ENCODE data around the gene MINDY4. TPM values are rescaled to one million over a fixed set of nuclear protein-coding genes. Genes with fewer than 3 reads are reported as not detected.

Gene MINDY4
- total and polyA plus RNA-seq, 2 of the 8 experiments (the other 6 are each of a cell fraction or from before 2014, with no cell fraction given), result 1.3 to 3.6 TPM

DNA sequence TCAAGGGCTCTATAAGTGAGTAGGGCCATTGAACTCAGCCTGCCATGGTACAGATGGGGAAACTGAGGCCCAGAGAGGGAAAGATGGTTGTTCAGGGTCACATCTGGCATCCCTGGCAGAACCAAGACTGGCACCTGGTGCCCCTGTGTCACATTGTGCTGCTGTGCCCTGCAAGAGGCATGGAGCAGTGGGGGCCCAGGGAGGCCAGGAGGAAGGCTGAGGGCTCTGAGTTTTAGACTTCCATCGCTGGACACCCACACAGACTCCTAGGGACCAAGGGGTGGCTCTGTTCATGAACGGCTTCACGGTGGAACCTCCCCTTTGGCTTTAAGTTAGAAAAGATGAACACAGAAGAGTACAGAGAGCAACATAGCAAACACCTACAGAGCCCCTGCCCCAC, 73.7 kb downstream of the MINDY4 start (continued):
- TF ChIP-seq CHD7 (IDR thresholded peaks at IDR 0.05; ENCODE audit: insufficient replicate concordance, low read length) (no peak), POLR2A (IDR thresholded peaks at IDR 0.05; ENCODE audit: control extremely low read depth in 1 of 2, low read depth in 2 of 2, low read length in 2 of 2) (no peak), MAX (IDR thresholded peaks at IDR 0.05) (no peak), RFX5 (IDR thresholded peaks at IDR 0.05; ENCODE audit: borderline replicate concordance, low read depth, low read length) (no peak), ZNF274 (IDR thresholded peaks at IDR 0.05; ENCODE audit: borderline replicate concordance, extremely low read depth, low read length) (no peak), RXRA (IDR thresholded peaks at IDR 0.05; ENCODE audit: insufficient read depth, low read depth, low read length) (no peak), EZH2 (IDR thresholded peaks at IDR 0.05; ENCODE audit: low read depth, low read length, severe bottlenecking) (no peak), NANOG (IDR thresholded peaks at IDR 0.05; ENCODE audit: insufficient read depth, low read depth, low read length, poor library complexity, severe bottlenecking) (no peak), BACH1 (IDR thresholded peaks at IDR 0.05; ENCODE audit: low read length) (no peak), POLR2AphosphoS5 (IDR thresholded peaks at IDR 0.05; ENCODE audit: low read depth, low read length) (no peak)
- TF ChIP-seq, protein P1, sequence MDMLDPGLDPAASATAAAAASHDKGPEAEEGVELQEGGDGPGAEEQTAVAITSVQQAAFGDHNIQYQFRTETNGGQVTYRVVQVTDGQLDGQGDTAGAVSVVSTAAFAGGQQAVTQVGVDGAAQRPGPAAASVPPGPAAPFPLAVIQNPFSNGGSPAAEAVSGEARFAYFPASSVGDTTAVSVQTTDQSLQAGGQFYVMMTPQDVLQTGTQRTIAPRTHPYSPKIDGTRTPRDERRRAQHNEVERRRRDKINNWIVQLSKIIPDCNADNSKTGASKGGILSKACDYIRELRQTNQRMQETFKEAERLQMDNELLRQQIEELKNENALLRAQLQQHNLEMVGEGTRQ (IDR thresholded peaks at IDR 0.05; ENCODE audit: low read length), result no peak

Data from H1 (cell line).